HG03571 (cell line): Measurements from ENCODE around the gene GZMM.

ENCODE experiments used
- ATAC-seq: cut with Tn5 transposase; IDR thresholded peaks from one replicate; pipeline ENCODE4 v1.9.1; 2021; ENCODE audit not compliant: unreplicated experiment

Gene GZMM

GRCh38 chr19:533364-534058 lies 10.3 kb upstream of the GZMM start:
- ATAC-seq = no peak

GRCh38 chr19:534088-534487 lies 9.8 kb upstream of the GZMM start:
- no peak for ATAC-seq

- no peak for ATAC-seq
Observed at GRCh38 chr19:535017-535835, 8.6 kb upstream of the GZMM start.

- no peak for ATAC-seq
Observed at GRCh38 chr19:536031-536880, 7.6 kb upstream of the GZMM start.

GRCh38 chr19:536881-537404 lies 6.9 kb upstream of the GZMM start:
- ATAC-seq = no peak

GRCh38 chr19:538641-539428 lies 5.0 kb upstream of the GZMM start:
- no peak for ATAC-seq

- ATAC-seq = no peak
Observed at GRCh38 chr19:539429-540030, 4.3 kb upstream of the GZMM start.

- no peak for ATAC-seq
Observed at GRCh38 chr19:540867-541637, 2.8 kb upstream of the GZMM start.

DNA sequence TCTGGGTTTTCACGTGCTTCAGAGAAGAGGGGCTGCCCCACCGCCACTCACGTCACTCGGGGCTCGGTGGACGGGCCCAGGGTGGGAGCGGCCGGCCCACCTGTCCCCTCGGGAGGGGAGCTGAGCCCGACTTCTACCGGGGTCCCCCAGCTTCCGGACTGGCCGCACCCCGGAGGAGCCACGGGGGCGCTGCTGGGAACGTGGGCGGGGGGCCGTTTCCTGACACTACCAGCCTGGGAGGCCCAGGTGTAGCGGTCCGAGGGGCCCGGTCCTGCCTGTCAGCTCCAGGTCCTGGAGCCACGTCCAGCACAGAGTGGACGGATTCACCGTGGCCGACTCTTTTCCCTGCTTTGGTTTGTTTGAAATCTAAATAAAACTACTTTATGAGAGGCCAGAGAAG lies 2.2 kb upstream of the GZMM start:
- ATAC-seq = no peak

DNA sequence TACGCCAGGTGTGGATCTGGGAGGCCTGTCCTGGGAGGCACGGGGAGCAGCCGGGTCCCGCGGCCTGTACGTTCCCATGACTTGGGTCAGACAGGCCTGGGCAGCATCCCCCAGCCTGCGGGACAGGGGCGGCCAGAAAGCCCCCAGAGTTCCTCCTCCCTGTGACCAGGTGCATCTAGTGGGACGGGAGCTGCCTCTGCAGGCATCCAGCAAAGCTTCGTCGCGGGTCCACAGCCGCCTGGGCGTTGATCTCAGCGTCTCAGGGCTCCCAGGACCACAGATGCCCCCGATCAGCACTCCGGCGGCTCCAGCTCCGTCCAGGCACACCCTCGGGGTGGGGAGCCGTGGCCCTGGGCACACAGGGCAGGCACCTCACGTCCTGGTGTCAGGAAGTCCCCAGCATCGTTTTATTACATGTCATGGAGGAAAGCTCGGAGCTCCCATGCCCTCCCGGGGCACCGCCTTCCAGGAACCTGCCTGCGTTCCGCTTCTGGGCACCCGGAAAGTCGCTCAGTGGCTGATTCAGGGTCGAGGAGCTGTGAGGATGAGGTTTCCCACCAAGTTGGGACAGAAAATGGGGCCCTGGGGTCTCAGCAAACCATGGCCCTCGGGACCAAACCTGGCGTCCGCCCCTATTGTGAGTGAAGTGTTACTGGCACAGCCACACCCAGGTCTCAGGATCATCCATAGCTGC lies 1.5 kb upstream of the GZMM start:
- ATAC-seq = no peak

DNA sequence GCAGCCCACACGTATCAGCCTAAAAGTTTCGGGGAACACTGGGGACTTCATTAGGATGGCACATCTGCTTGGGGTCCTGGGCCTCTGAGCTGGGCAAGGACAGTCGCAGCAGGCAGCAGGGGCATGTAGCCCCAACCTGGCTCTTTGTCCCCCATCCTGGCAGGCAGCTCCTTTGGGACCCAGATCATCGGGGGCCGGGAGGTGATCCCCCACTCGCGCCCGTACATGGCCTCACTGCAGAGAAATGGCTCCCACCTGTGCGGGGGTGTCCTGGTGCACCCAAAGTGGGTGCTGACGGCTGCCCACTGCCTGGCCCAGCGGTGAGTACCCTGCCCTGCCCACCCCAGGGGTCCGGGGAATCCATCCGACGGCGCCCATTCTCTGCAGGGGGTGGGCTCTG lies 3.3 kb downstream of the GZMM start:
- ATAC-seq = no peak

DNA sequence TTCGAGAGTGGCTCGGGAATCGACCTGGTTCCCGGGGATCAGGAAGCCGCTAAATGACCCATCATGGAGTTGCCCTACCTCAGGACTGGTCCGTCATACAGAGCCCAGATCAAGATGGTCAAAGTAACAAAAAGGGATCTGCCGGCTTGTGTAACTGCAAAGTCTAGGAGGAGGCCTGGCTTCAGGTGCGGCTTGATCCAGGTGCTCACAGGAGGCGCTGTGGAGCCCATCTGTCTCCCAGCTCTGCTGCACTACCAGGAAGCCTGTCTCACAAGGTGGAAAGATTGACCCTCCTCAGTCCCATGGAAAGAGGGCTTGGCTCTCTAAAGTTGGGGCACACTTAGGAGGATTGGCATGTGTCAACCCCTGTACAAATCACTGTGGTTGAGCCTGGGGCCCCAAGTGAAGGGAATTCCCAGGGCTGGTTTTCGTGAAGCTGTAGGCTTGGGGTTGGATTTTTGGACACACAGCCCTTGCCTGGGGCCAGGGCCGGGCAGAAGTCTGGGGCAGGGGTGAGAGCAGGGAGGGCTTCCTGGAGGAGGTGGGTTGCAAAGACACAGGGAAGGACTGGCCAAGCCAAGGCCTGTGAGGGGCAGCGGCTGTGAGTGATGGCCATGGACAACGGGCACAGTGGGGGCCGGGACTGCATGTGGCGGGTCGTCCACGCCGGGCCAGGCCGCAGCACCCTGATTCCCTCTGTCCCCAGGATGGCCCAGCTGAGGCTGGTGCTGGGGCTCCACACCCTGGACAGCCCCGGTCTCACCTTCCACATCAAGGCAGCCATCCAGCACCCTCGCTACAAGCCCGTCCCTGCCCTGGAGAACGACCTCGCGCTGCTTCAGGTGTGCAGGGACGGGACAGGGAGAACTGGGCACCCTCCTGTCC lies 4.2 kb downstream of the GZMM start:
- ATAC-seq = no peak

DNA sequence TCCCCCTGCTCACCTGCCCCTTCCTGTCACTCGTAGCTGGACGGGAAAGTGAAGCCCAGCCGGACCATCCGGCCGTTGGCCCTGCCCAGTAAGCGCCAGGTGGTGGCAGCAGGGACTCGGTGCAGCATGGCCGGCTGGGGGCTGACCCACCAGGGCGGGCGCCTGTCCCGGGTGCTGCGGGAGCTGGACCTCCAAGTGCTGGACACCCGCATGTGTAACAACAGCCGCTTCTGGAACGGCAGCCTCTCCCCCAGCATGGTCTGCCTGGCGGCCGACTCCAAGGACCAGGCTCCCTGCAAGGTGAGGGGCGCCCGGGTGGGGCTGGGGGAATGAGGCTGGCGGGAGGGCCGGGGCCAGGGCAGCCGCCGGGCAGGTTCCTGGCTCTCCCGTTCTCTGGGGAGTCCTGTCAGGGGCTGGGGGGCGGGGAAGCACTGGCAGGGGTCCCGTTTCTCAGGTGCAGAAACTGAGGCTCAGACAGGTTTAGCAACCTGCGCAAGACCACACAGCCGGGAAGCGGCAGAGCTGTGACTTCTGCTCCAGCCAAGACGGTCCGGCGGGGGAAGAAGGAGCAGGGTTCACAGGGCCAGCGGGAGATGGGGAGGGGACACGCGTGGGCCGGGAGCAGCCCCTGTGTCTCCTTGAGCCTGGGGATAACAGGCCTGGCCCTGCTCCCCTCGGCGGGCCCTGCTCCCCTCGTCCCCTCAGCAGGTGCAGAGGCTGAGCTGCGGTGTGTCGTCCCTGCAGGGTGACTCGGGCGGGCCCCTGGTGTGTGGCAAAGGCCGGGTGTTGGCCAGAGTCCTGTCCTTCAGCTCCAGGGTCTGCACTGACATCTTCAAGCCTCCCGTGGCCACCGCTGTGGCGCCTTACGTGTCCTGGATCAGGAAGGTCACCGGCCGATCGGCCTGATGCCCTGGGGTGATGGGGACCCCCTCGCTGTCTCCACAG lies 5.3 kb downstream of the GZMM start:
- ATAC-seq = no peak

GRCh38 chr19:554817-555216 lies 11.0 kb downstream of the GZMM start:
- ATAC-seq = no peak

DNA sequence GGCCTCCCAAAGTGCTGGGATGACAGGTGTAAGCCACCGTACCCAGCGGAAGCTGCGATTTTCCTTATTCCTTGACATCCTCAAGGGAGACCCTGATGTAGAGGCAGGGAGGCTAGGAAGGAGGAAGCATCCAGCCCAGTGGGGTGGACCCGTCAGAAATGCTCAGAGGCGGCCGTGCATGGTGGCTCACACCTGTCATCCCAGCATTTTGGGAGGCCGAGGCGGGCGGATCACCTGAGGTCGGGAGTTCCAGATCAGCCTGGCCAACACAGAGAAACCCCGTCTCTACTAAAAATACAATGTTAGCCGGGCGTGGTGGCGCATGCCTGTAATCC lies 11.6 kb downstream of the GZMM start:
- ATAC-seq = no peak

GRCh38 chr19:556611-557382 lies 12.9 kb downstream of the GZMM start:
- no peak for ATAC-seq
